KBM-7 (cell line): ENCODE data around the gene SCYGR8.
"Not testable (repeated sequence)": the region's sequence is repeated elsewhere in the genome, so short reads cannot be mapped to it uniquely, and the experiment has no call there.

Experiments used
- DNase-seq: peaks from one replicate; pipeline ENCODE4 v3.0.0-alpha.2; 2015
- in situ Hi-C: fragments of 300-500 bp; cut with MboI; formaldehyde crosslinking; loops from 2 replicates; pipeline ENCODE4 v1.14.3; 2020; ENCODE audit warnings: low sequenced_read_pairs, low pct_unique_long_range_greater_than_20kb, mixed read lengths

Gene SCYGR8

GRCh38 chr2:227745594-227745993 is at the start of gene SCYGR8:
TSS of gene SCYGR8 (plus strand) at chr2:227745894. CDS start at chr2:227745894, 0 bp downstream.
- in situ Hi-C loops = no loop called here
- no peak for DNase-seq

- DNase-seq = no peak
- in situ Hi-C loops = no loop called here
Observed at GRCh38 chr2:227696990-227697679, 48.6 kb upstream of the SCYGR8 start.

GRCh38 chr2:227701556-227701955 is 44.1 kb upstream of the SCYGR8 start:
- no peak for DNase-seq
- in situ Hi-C loops = no loop called here

- no peak for DNase-seq
Observed at GRCh38 chr2:227703280-227703732, 42.4 kb upstream of the SCYGR8 start.

GRCh38 chr2:227703961-227704360 is 41.7 kb upstream of the SCYGR8 start:
- DNase-seq = no peak
- in situ Hi-C loops = no loop called here

More at GRCh38 chr2:227703280-227703732, 42.4 kb upstream of the SCYGR8 start:
- in situ Hi-C loops = no loop called here

- no peak for DNase-seq
- in situ Hi-C loops = no loop called here
Observed at GRCh38 chr2:227706859-227707258, 38.8 kb upstream of the SCYGR8 start.

- DNase-seq = no peak
- in situ Hi-C loops = no loop called here
Observed at GRCh38 chr2:227707390-227707789, 38.3 kb upstream of the SCYGR8 start.

GRCh38 chr2:227710986-227711385 is 34.7 kb upstream of the SCYGR8 start:
- no peak for DNase-seq
- in situ Hi-C loops = no loop called here

GRCh38 chr2:227713291-227713690 is 32.4 kb upstream of the SCYGR8 start:
- DNase-seq = no peak
- in situ Hi-C loops = no loop called here

- in situ Hi-C loops = no loop called here
- no peak for DNase-seq
Observed at GRCh38 chr2:227716501-227716900, 29.2 kb upstream of the SCYGR8 start.

- in situ Hi-C loops = no loop called here
- no peak for DNase-seq
Observed at GRCh38 chr2:227717687-227718567, 27.8 kb upstream of the SCYGR8 start, which contains the start of gene SLC19A3. TSS of gene SLC19A3 (minus strand) at chr2:227718028. CDS start at chr2:227702318, 15,710 bp downstream.

- in situ Hi-C loops = no loop called here
- no peak for DNase-seq
Observed at GRCh38 chr2:227719641-227720040, 26.1 kb upstream of the SCYGR8 start.

- DNase-seq = no peak
- in situ Hi-C loops = no loop called here
Observed at GRCh38 chr2:227720680-227721079, 25.0 kb upstream of the SCYGR8 start.

- in situ Hi-C loops, DNase-seq: not testable (repeated sequence)
Observed at GRCh38 chr2:227722821-227723220, 22.9 kb upstream of the SCYGR8 start.

GRCh38 chr2:227724394-227725039 is 21.2 kb upstream of the SCYGR8 start, which contains the start of gene SCYGR6:
TSS of gene SCYGR6 (minus strand) at chr2:227724757. CDS start at chr2:227724757, 0 bp downstream.
- in situ Hi-C loops = no loop called here
- DNase-seq = no peak

GRCh38 chr2:227728035-227728434 is 17.7 kb upstream of the SCYGR8 start, which contains the start of gene SCYGR7:
TSS of gene SCYGR7 (plus strand) at chr2:227728335. CDS start at chr2:227728335, 0 bp downstream.
- no peak for DNase-seq

GRCh38 chr2:227739351-227739750 is 6.3 kb upstream of the SCYGR8 start:
- in situ Hi-C loops = no loop called here
- DNase-seq = no peak

More at GRCh38 chr2:227728035-227728434, 17.7 kb upstream of the SCYGR8 start, which contains the start of gene SCYGR7:
- in situ Hi-C loops = no loop called here

GRCh38 chr2:227740705-227741104 is 5.0 kb upstream of the SCYGR8 start:
- in situ Hi-C loops, DNase-seq: not testable (repeated sequence)

GRCh38 chr2:227748079-227748478 is 2.4 kb downstream of the SCYGR8 start:
- DNase-seq = no peak
- in situ Hi-C loops = no loop called here
